T follicular helper cell (primary cell): ENCODE results near the gene IFNA8.
"Not testable (repeated sequence)": the region's sequence is repeated elsewhere in the genome, so short reads cannot be mapped to it uniquely, and the experiment has no call there.

Source experiments
- DNase-seq: peaks from one replicate; pipeline ENCODE4 v3.0.0-alpha.2; 2020; ENCODE audit warnings: low read depth
- total RNA-seq, 2 experiments: gene quantifications; one replicate each; lab custom pipeline; 2026; lab: John Stamatoyannopoulos, UW

Gene IFNA8
- 0 reads per million in 2 experiments for total RNA-seq

DNA sequence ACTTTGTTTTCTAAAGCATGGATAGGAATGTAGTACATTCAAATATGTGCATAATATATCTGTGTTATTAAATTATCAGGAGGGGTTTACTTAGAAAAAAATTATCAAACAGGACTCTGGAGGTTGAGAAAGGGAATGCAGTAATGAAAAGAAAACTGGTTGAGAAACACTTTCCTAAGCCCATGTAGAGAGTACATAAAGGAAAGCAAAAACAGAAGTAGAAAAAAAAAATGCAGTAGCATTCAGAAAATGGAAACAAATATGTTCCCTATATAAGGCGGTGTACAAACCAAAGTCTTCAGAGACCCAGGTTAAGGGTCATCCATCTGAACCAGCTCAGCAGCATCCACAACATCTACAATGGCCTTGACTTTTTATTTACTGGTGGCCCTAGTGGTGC lies at the start of gene IFNA8:
IFNA8 (plus strand) TSS at position 301 of the 400 bp plus-strand sequence; CDS start at position 361, 60 bp downstream.
- no peak for DNase-seq

DNA sequence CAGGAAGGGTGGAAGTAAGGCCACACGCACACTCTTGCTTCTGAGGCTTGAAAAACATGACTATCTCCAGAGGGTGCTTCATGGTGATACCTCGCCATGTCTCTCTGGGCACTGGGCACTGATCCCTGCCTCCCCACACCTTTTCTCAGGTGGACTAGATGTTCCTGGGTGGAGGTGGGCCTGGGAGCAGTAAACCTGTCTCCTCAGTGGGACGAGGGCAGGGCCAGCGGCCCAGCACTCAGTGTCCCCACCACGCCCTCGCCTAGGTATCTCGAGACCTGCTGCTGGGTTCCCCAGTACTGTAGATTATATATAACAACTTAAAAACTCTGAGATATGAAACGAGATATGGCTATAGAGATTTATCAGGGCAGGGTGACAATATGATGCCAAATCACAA lies 46.6 kb upstream of the IFNA8 start:
- DNase-seq = no peak

DNA sequence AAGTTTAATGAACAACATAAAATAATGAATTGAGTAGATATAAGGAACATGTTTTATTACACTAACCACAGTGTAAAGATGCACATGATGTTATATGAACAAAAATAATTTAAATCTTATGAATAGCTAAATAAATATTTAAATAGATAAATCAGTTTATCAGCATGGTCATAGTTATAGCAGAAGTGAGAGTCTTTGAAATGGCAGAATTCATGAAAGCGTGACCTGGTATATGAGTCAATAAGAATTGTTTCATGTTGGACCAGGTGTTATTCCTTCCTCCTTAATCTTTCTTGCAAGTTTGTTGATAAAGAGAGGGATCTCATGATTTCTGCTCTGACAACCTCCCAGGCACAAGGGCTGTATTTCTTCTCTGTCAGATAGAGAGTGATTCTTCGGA lies 41.7 kb upstream of the IFNA8 start:
- DNase-seq = not testable (repeated sequence)

DNA sequence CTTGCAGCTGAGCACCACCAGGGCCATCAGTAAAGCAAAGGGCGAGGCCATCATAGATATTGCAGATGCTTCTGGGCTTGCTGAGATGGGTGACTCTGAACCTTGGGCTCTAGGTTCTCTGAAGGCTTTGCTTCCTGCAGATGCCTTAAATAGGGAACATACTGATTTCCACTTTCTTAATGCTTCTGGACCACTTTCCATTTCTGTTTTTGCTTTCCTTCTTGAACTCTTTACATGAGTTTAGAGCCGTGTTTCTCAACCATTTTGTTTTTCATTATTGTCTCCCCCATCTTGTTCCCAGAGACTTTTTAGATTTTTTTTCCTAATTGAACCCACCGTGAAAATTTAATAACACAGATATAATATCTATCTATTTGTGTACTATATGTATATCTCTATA lies 41.0 kb upstream of the IFNA8 start, which contains the start of gene IFNA13:
IFNA13 (minus strand) TSS at position 101 of the 400 bp plus-strand sequence; CDS start at position 54, 47 bp downstream.
- DNase-seq = no peak

DNA sequence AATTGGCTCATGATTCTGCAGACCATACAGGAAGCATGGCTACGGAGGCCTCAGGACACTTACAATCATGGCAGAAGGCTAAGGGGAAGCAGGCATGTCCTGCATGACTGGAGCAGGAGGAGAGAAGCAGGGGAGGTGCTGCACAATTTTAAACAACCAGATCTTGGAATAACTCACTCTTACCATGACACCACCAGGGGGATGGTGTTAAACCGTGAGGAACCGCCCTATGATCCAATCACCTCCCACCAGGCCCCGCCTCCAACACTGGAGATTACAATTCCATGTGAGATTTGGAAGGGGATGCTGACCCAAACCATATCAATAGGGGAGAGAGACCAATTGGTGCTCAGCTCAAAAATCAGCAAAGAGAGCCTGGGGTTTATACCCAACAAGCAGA lies 37.5 kb upstream of the IFNA8 start:
- DNase-seq = not testable (repeated sequence)

DNA sequence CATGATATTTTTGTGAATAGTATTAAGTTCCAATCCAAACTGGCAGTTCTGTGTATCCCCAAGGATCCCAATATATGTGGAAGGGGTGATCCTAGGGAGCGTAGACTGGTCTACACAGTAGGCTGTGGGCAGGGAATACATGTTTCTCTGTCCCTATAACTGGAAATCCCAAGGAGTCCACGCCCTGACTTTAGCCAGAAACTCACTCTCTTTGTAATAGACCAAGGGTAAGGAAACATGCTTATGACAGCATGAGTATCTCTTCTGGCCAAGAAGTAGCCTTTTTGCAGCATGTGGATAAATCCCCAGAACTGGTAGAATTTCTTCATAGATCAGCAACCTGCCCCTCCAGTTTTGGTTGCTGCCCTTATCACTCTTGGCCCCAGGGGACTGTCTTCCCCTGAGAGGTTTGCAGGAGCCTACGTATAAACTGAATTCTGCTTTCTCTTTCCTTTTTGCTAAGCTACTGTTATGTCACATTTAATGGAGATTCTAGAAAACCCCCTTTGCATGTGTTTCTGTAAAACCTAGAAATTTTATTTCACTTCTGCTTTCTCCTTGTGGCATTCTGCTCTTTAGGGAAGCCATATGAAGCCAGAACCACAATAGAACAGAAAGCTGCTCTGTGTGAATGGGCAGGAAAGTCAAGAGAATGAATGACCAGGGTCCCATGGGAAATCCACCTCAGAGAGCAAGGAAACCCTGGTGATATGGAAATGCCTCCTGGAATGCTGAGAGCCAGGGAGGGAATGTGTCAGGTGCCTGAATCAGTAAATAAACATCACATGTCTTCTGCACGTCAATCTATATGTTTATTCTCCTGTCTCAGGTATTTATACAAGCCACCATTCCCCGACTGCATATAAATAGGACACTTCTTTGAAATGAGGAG lies 27.2 kb upstream of the IFNA8 start:
- no peak for DNase-seq

DNA sequence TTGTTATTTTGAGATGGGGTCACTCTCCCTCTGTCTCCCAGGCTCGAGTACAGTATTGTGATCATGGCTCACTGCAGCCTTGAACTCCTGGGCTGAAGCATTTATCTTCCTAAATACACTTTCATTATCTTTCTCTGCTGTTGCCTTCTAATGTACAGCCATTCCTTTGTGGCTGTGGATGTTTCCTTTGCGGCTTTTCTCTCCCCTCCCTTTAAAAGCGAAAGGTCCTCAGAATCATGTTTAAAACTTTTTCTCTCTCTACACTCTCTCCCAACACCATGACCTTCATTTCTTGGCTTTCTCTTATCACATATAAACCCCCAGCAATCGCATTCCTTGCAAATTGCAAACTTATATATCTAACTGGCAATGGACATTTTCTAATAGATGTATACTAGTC lies 25.3 kb upstream of the IFNA8 start:
- DNase-seq = no peak

DNA sequence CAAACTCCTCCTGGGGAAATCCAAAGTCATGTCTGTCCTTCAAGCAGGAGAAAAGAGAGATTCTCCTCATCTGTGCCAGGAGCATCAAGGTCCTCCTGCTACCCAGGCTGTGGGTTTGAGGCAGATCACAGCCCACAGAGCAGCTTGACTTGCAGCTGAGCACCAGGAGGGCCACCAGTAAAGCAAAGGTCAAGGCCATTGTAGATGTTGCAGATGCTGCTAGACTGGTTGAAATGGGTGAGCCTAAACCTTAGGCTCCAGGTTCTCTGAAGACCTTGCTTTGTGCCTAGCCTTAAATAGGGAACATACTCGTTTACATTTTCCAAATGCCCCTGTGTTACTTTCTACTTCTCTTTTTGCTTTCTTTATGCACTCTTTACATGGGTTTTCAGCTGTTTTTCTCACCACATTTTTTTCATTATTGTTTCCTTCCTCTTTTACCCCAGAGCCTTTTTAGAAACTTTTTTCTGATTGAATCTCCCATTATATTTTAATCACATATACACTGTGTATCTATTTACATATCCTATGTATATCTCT lies 23.7 kb upstream of the IFNA8 start, which contains the start of gene IFNA2:
IFNA2 (minus strand) TSS at position 268 of the 540 bp plus-strand sequence; CDS start at position 199, 69 bp downstream.
- DNase-seq = no peak

DNA sequence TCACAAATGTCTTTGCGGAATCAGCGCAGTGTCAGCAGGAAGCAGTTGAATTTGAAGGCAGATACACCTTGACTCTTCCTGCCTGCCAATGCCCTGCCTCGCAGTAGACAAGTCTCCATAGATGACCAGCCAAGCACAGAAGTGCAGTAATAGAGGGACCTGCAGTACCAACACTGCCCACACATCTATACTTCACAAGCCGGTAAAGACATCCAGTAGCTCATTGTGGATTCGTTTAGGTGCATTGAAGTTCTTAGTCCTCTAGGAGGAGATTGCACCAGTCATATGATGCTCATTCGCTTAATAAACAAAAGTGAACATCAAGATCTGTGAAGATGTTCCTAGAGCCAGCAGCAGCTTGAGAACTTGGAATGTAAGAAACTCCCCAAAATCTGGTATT lies 16.6 kb upstream of the IFNA8 start:
- no peak for DNase-seq

DNA sequence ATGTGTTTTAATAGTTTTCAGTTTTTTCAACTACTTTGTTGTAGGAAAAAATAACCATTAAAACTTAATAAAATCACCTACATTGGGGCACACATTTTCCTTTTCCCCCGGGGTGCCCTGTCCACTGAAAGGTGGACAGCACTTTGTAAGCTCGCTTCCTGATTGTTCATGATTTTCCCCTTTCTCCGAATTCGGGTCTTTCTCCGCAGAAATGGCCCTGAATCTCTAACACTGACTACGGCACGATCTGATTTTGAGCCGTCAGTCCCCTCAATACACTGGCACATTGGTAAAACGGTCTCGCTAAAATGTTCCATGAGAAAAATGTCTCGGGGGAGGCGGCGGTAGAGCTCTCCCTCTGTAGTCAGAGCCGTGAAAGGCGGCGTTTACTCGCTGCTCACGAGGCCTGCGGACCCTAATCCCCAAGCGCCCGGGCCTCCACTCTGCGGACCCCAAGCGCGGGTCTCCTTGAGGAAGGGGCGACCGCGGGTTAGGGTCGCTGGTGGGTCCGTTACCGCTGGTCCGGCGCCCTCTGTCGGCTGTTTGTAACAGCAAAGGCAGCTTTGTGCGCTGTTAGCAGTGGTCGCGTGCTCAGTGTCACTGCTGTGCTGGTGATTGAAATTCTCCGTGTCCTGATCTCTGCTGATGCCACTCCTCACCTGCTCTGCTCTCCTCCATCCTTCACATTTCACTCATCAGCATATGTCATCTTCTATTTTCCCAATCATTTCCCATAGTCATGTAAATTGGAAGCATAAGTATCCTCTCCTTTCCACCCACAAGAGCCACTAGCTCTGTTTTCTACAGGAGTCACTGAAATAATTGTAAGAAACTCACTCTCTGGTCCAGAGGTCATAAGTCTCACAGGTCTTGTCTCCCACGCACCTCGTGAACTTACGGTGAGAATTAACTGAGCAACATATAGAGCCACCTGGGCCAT lies 12.9 kb upstream of the IFNA8 start:
- peak; percentile 35 for DNase-seq

DNA sequence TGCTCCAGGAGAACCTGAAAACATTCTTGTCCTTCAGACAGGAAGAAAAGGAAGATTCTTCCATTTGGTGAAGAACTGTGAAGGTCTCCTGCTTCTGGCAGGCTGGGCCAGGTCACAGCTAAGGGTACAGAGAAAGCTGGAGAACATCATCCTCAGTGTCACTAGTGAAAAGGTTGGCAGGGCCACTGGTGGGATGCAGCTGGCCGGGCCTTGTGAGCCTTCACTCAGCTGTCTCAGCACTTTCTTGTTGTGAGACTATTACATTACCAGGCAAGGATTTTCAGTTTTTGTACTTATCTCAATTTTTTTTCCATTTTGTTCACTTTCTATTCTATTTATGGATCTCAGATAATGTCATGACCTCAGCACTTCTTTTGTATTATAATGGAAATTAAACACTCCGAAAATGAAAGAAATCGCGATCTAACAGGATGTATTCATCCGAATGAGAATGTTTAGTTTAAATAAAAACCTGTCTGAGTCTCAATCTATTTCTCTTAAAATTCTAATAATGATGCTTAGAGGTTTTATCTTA lies 9.9 kb upstream of the IFNA8 start:
- no peak for DNase-seq

DNA sequence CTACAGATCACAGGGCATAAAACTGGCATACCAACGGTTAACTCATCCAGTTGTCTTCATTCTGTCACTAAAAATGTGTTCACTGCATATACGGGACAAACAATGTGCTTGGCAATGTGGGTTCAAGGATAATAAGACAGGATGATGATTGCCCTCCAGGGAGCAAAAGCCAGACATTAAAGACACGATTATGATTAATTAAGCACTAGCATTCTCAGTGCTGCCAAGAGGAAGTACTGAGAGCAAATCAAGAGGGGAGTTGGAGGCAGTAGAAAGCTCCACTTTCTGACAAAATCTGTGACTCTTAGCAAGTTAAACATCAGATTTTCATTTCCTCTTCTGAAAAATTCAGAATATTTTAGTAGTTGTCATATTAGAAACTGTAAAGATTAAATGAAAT lies 9.0 kb upstream of the IFNA8 start:
- no peak for DNase-seq

DNA sequence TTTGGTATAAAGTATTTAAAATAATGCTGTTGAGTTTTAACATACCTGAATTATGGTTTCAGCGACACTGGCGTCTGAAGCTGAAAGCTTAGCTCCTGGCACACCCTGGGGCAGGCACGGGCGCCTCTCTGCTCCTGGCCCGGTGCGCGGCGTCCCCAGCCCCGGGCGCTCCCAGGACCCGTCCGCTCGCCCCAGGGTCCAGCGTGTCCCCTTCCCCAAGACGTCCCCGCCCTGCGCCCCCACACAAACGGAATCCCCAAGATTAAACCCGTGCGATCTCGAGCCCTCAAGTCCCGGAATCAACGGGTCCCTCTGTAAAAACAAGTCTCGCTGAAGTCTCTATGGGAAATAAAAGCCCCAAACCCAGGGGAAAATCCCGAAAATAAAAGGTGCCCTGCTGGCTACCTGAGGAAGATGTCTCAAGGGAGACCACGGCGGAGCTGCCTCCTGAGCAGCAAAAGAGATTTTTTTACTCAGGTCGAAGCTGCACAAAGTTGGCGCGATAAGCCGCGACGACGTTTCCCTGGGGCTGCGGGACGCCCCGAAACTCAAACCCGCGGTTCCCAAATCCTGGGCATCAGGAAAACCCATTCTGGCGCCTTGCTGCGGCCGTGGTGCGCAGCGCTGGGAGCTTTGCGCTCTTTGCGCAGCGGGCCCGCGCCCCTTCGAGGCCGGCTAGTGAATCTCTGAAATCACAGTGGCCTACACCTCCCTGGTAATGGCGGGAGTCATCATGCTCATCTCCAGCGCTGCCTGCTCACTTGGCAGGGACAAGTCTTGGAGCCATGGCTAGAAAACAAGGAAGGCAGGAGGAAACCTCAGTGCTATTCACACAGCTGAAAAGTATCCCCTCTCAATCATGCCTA lies 6.3 kb upstream of the IFNA8 start:
- DNase-seq = no peak

DNA sequence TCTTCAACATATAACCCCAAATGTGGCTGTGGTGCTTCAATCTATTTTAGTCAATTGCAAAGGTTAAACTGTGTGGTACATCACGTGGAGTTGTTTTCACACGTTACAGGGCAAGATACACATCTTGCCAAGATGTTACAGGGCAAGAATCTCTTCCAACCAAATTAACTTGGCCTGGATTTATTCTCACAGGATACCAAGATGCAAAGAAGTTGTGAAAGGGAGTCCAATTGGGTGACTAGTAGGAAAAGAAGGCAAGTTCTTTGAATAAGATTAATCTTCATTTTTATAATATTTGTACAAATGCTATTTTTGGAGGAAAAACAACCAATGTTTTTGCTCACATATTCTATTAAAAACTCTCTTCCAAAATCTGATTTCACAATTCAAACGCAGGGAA lies 4.8 kb upstream of the IFNA8 start:
- DNase-seq = no peak

DNA sequence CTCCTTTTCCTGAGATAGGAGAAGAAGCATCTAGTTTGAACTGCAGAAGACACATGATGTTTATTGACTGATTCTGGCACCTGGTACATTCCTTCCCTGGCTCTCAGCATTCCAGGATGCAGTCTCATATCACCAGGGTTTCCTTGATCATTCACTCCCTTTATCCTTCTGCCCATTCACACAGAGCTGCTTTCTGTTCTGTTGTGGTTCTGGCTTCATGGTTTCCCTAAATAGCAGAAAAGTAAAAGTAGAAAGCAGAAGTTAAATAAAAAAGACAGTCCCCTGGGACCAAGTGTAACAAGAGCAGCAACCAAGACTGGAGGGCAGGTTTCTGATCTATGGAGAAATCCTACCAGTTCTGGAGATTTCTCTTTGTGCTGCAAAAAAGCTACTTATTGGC lies 3.2 kb downstream of the IFNA8 start:
- DNase-seq = no peak

DNA sequence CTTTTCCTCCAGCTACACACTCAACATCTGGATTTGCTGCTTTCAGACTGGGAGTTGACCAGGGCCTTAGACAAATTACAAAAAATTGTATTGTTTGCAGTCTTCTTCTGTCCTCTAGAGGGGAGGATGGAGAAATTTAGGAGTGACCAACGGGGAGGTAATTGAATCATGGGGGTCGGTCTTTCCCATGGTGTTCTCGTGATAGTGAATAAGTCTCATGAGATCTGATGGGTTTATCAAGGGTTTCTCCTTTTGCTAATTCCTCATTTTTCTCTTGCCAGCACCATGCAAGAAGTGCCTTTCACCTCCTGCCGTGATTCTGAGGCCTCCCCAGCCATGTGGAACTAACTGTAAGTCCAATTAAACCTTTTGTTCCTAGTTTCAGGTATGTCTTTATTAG lies 4.2 kb downstream of the IFNA8 start:
- no peak for DNase-seq

DNA sequence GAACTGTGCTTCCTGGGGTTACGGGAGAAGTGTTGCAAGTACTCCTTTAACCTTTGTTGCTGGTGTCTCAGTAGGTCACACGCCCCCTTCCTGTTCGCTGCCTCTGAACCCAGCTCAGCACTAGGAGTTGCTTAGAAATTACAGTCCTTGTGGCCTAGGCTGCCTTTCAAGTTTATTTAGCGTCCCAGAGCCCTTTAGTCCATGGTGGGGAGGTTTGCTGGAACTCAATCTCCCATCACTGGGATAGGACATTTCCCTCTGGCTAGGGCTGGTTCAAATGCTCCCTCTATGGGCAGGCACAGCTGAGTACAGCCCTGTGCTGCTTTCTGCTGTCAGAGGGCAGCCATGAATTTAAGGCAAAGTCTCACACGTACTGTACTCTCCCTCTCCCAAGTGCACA lies 4.7 kb downstream of the IFNA8 start:
- DNase-seq = no peak

DNA sequence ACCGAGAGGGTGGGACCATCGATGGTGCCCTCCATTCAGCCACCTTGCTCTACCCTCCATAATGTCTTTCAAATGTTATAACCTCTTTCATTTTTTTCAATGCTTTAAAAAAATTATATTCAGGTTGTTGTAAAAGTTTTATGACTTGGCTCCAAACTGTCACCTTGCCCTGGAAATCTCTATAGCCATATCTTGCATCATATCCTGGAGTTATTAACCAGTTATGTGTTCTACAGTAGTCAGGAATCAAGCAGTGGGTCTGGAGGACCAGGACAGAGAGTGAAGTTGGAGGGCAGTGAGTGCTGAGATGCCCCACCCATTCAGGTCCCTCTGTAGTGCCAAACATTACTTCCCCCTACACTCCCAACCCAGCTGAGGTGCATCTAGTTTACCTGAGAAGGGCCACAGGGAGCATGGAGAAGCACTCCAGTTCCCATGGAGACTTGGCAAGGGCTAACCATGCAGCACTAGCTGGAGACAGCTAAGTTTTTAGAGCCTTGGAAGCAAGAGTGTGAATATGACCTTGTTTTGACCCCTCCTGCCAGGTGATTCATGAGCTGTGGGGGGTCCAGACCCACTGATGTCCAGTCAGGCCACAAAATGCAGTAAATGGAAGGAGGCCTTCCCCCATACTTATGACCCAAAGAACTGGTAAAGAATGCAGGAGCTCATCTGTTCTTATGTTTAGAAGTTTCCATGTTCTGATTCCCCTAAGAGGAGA lies 5.5 kb downstream of the IFNA8 start:
- no peak for DNase-seq

DNA sequence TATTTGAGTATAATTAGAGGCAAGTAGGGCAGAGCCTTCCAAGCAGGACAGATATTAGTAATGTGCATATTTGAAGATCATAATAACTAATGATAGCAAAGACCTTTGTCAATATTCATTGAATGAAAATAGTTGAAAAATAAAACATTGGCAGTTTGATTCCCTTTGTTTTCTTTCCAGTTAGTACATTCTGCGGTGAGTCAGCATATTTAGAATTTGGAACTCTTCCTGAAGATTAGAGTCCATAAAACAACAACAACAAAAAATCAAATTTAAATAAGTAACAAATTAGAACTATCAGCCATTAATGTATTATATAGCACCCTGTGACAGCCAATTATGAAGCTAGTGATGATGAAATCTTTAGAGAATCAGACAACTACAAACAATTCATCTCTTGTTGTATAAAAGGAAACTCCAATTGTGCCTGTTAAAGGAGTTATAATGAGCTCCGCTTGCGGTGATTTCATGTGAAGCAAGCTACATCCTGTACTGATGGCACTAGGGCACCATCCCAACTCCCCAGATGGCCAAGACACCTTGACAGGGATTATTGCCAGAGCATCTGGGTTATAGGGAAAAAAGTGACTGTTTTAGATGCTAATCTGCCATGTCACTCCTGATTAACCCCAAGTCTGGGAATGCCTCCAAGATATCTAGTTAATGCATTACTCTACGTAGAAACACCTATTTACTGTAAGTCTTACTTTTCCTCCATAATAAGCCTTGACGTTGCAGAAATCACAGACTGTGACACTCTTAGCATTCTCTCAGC lies 6.8 kb downstream of the IFNA8 start:
- DNase-seq = no peak
